22Rv1 (cell line): ENCODE data around the gene RPLP2.

Experiments
- H3K27ac ChIP-seq: fragments of 450-650 bp; 2 replicates; pipeline ENCODE4 v1.5.1; 2017
- CTCF ChIP-seq: fragments of 450-650 bp; IDR thresholded peaks from 2 replicates; pipeline ENCODE4 v1.5.1; 2017; ENCODE audit warnings: mild to moderate bottlenecking
- ZFX ChIP-seq: fragments of 450-650 bp; IDR thresholded peaks from 2 replicates; pipeline ENCODE4 v1.6.1; 2017; ENCODE audit warnings: antibody characterized with exemption, borderline replicate concordance

RPLP2 gene

GRCh38 chr11:770642-771616 lies 38.8 kb upstream of the RPLP2 start:
- H3K27ac ChIP-seq, result no peak overlapping the region
- no peak for TF ChIP-seq ZFX
- TF ChIP-seq CTCF, result no peak

GRCh38 chr11:771617-772204 lies 38.1 kb upstream of the RPLP2 start:
- H3K27ac ChIP-seq, result no peak overlapping the region
- TF ChIP-seq ZFX (no peak), CTCF (no peak)

- TF ChIP-seq ZFX, result no peak
- TF ChIP-seq CTCF, result no peak
- H3K27ac ChIP-seq, result no peak overlapping the region
These were observed 37.1 kb upstream of the RPLP2 start for GRCh38 chr11:772429-773390.

GRCh38 chr11:773425-773824 lies 36.3 kb upstream of the RPLP2 start:
- H3K27ac ChIP-seq, result no peak overlapping the region
- TF ChIP-seq CTCF, result no peak
- no peak for TF ChIP-seq ZFX

GRCh38 chr11:773830-774229 lies 35.9 kb upstream of the RPLP2 start:
- no peak overlapping the region for H3K27ac ChIP-seq
- no peak for TF ChIP-seq ZFX
- no peak for TF ChIP-seq CTCF

- TF ChIP-seq CTCF, result no peak
- no peak for TF ChIP-seq ZFX
These were observed 34.7 kb upstream of the RPLP2 start for GRCh38 chr11:774873-775592.

More at GRCh38 chr11:774873-775592, 34.7 kb upstream of the RPLP2 start:
- H3K27ac ChIP-seq, result peak overlapping the region; percentile 78; the same call in 1 of the 2 replicates
